Keratinocyte (primary cell): ENCODE measurements around the gene NLGN4Y. TPM values are rescaled to one million over a fixed set of nuclear protein-coding genes. Genes with fewer than 3 reads are reported as not detected.

ENCODE experiments used
- DNase-seq: peaks from one replicate; pipeline ENCODE4 v3.0.0-alpha.2; 2011; ENCODE audit warnings: low read depth, missing footprints, low spot score
- FAIRE-seq: peaks from 2 replicates; lab custom pipeline; 2011; peaks lifted over from hg19 to GRCh38; lab: Jason Lieb, UNC
- H2AFZ ChIP-seq: 2 replicates; pipeline ENCODE4 v1.6.0; 2012; ENCODE audit warnings: low read length, control low read depth, inconsistent platforms; ENCODE audit not compliant: control insufficient read depth
- H3K27ac ChIP-seq: 2 replicates; pipeline ENCODE4 v1.5.1; 2011; ENCODE audit warnings: low read length; ENCODE audit not compliant: control insufficient read depth, insufficient read depth
- H3K27me3 ChIP-seq: 3 replicates; pipeline ENCODE4 v1.6.0; 2011; ENCODE audit warnings: low read length; ENCODE audit not compliant: control insufficient read depth, insufficient read depth; ENCODE audit errors: extremely low read depth
- H3K36me3 ChIP-seq, 2 experiments: 2 replicates in 1 of 2; 3 replicates in 1 of 2; pipeline ENCODE4 v1.5.1; 2011; ENCODE audit warnings: low read length in 2 of 2, mild to moderate bottlenecking in 1 of 2; ENCODE audit not compliant: control insufficient read depth in 2 of 2, insufficient read depth in 2 of 2; ENCODE audit errors: extremely low read depth in 1 of 2
- H3K4me1 ChIP-seq: 3 replicates; pipeline ENCODE4 v1.5.1; 2011; ENCODE audit warnings: low read length; ENCODE audit not compliant: control insufficient read depth, insufficient read depth; ENCODE audit errors: extremely low read depth
- H3K4me2 ChIP-seq: 3 replicates; pipeline ENCODE4 v1.6.0; 2011; ENCODE audit warnings: low read depth, low read length; ENCODE audit not compliant: control insufficient read depth, insufficient read depth; ENCODE audit errors: extremely low read depth
- H3K4me3 ChIP-seq, 3 experiments: fragments of 200-600 bp in 1 of 3; sonication (generic) in 1 of 3; 2 replicates in 2 of 3; 3 replicates in 1 of 3; pipeline ENCODE4 v1.5.1; 2011 to 2016; ENCODE audit warnings: low read length in 3 of 3, mild to moderate bottlenecking in 3 of 3, control low read depth in 2 of 3, inconsistent platforms in 1 of 3, low read depth in 1 of 3, mixed read lengths in 1 of 3, mixed run types in 1 of 3, moderate library complexity in 1 of 3; ENCODE audit not compliant: control insufficient read depth in 2 of 3, insufficient read depth in 2 of 3; ENCODE audit errors: extremely low read depth in 1 of 3
- H3K79me2 ChIP-seq: 2 replicates; pipeline ENCODE4 v1.6.0; 2012; ENCODE audit warnings: low read length; ENCODE audit not compliant: control insufficient read depth, insufficient read depth
- H3K9ac ChIP-seq: 3 replicates; pipeline ENCODE4 v1.6.0; 2011; ENCODE audit warnings: low read length; ENCODE audit not compliant: control insufficient read depth, insufficient read depth; ENCODE audit errors: extremely low read depth
- H3K9me1 ChIP-seq: 3 replicates; pipeline ENCODE4 v1.6.0; 2011; ENCODE audit warnings: low read length; ENCODE audit not compliant: control insufficient read depth, insufficient read depth; ENCODE audit errors: extremely low read depth
- H3K9me3 ChIP-seq: 2 replicates; pipeline ENCODE4 v1.5.1; 2012; ENCODE audit warnings: low read depth, low read length; ENCODE audit not compliant: control insufficient read depth
- H4K20me1 ChIP-seq: 3 replicates; pipeline ENCODE4 v1.6.0; 2011; ENCODE audit warnings: low read length; ENCODE audit not compliant: control insufficient read depth, insufficient read depth; ENCODE audit errors: extremely low read depth
- CTCF ChIP-seq, 3 experiments: IDR thresholded peaks in 1 of 3; conservative IDR thresholded peaks in 1 of 3; optimal IDR thresholded peaks in 1 of 3; 2 replicates in 2 of 3; 3 replicates in 1 of 3; pipeline versions ENCODE3 to v1.5.1; 2011; ENCODE audit warnings: low read length in 3 of 3, mild to moderate bottlenecking in 3 of 3, moderate library complexity in 2 of 3, control low read depth in 1 of 3, inconsistent platforms in 1 of 3; ENCODE audit not compliant: insufficient read depth in 2 of 3; ENCODE audit errors: extremely low read depth in 1 of 3
- EZH2 ChIP-seq: IDR thresholded peaks from one replicate; pipeline ENCODE4 v1.6.1; 2012; ENCODE audit warnings: inconsistent platforms, mild to moderate bottlenecking, low read length, moderate library complexity
- dilution Hi-C: fragments of 300-500 bp; cut with MboI; formaldehyde crosslinking; loops from one replicate; pipeline ENCODE4 v1.7.0; 2020; ENCODE audit warnings: low sequenced_read_pairs; ENCODE audit not compliant: extremely low pct_ligation_motif_present
- polyA plus RNA-seq, 5 experiments: library from polyadenylated mRNA; depleted of rRNA in 3 of 5; stranded (reverse) in 3 of 5; stranded (forward) in 1 of 5; unstranded in 1 of 5; fragments of >200 nt; gene quantifications; 1 replicate in 1 of 5; 2 replicates in 3 of 5; 3 replicates in 1 of 5; pipeline versions ENCODE4 v1.2.1 to v1.2.3, GENCODE V29; 2011 to 2012; ENCODE audit warnings: missing spikeins in 2 of 5, low read depth in 1 of 5, low replicate concordance in 1 of 5

NLGN4Y gene
- polyA plus RNA-seq, 1 donor (not counting 4 experiments of a cell fraction or from before 2014, with no cell fraction given) = not detected

- dilution Hi-C loops = no loop called here
- no peak overlapping the region for H3K9ac ChIP-seq
- no peak overlapping the region for H3K4me3 ChIP-seq
- H3K9me1 ChIP-seq = no peaks in the 10 kb centered on the region
- H4K20me1 ChIP-seq = no peaks in the 10 kb centered on the region
- H3K27ac ChIP-seq = no peak overlapping the region
- H2AFZ ChIP-seq = no peak overlapping the region
- H3K79me2 ChIP-seq = no peaks in the 10 kb centered on the region
- FAIRE-seq (no peak), DNase-seq (no peak)
- no peaks in the 10 kb centered on the region for H3K9me3 ChIP-seq
- TF ChIP-seq EZH2 (no peak), CTCF (optimal IDR thresholded peaks at IDR 0.05 in 1 of 3, IDR thresholded peaks at IDR 0.05 in 1 of 3, conservative IDR thresholded peaks at IDR 0.05 in 1 of 3; ENCODE audit: extremely low read depth in 1 of 3, insufficient read depth in 2 of 3, low read length in 3 of 3) (no peak)
- no peaks in the 10 kb centered on the region for H3K4me1 ChIP-seq
- no peaks in the 10 kb centered on the region for H3K27me3 ChIP-seq
- H3K4me2 ChIP-seq = no peak overlapping the region
- H3K36me3 ChIP-seq = no peaks in the 10 kb centered on the region
These were observed 279.7 kb downstream of the NLGN4Y start for GRCh38 chrY:14804041-14804440.

GRCh38 chrY:14818452-14818851, 294.1 kb downstream of the NLGN4Y start:
- no peaks in the 10 kb centered on the region for H3K27me3 ChIP-seq
- dilution Hi-C loops = no loop called here
- H3K9me1 ChIP-seq = no peaks in the 10 kb centered on the region
- H2AFZ ChIP-seq = no peak overlapping the region
- no peaks in the 10 kb centered on the region for H3K36me3 ChIP-seq
- DNase-seq (no peak), FAIRE-seq (no peak)
- H3K9me3 ChIP-seq = no peaks in the 10 kb centered on the region
- no peak for TF ChIP-seq EZH2
- no peak for TF ChIP-seq CTCF (optimal IDR thresholded peaks at IDR 0.05 in 1 of 3, IDR thresholded peaks at IDR 0.05 in 1 of 3, conservative IDR thresholded peaks at IDR 0.05 in 1 of 3; ENCODE audit: extremely low read depth in 1 of 3, insufficient read depth in 2 of 3, low read length in 3 of 3)
- no peak overlapping the region for H3K4me3 ChIP-seq
- H4K20me1 ChIP-seq = no peaks in the 10 kb centered on the region
- no peaks in the 10 kb centered on the region for H3K4me1 ChIP-seq
- no peak overlapping the region for H3K9ac ChIP-seq
- no peak overlapping the region for H3K4me2 ChIP-seq
- H3K79me2 ChIP-seq = no peaks in the 10 kb centered on the region
- no peak overlapping the region for H3K27ac ChIP-seq
